ENCODE measurements around the gene CDKAL1.

GRCh38 chr6:20801595-20801994 is 267.3 kb downstream of the CDKAL1 start:
- TF ChIP-seq CTCF (IDR thresholded peaks at IDR 0.05) (no peak), POLR2AphosphoS5 (IDR thresholded peaks at IDR 0.05; ENCODE audit: insufficient read depth in 1 of 2, low read depth in 1 of 2) (no peak), POLR2A (IDR thresholded peaks at IDR 0.05) (no peak)

All from vagina (tissue), 2 donors.